Activated B cell treated with CpG ODN at 0.5 μM for 24 hours (primary cell): ENCODE results near the gene EHBP1. TPM values are rescaled to one million over a fixed set of nuclear protein-coding genes. Genes with fewer than 3 reads are reported as not detected.

ENCODE experiments used
- ATAC-seq: fragments of 200-7000 bp; cut with Tn5 transposase; one replicate; pipeline ENCODE4 v1.10.0; 2021; ENCODE audit warnings: low read depth, mild to moderate bottlenecking, moderate library complexity
- CTCF ChIA-PET: fragments of 350-600 bp; sonication (Branson Sonifier 250); formaldehyde crosslinking; loops from one replicate; lab custom pipeline; 2021; ENCODE audit warnings: antibody characterized with exemption; lab: Charles Lee
- POLR2A ChIA-PET: fragments of 350-600 bp; sonication (Branson Sonifier 250); formaldehyde crosslinking; loops from one replicate; lab custom pipeline; 2021; ENCODE audit warnings: antibody characterized with exemption; lab: Charles Lee
- DNase-seq: peaks from one replicate; pipeline ENCODE4 v3.0.0; 2022
- H3K27ac Mint-ChIP-seq: one replicate; pipeline ENCODE4 v1.8.0; 2020; ENCODE audit warnings: mixed read lengths
- H3K27me3 Mint-ChIP-seq: one replicate; pipeline ENCODE4 v1.8.0; 2021; ENCODE audit warnings: mixed read lengths
- H3K36me3 Mint-ChIP-seq: one replicate; pipeline ENCODE4 v1.8.0; 2021; ENCODE audit warnings: low read depth, mixed read lengths
- H3K4me1 Mint-ChIP-seq: one replicate; pipeline ENCODE4 v1.8.0; 2021; ENCODE audit warnings: mixed read lengths
- H3K4me3 Mint-ChIP-seq: one replicate; pipeline ENCODE4 v1.8.0; 2020; ENCODE audit warnings: mild to moderate bottlenecking, mixed read lengths
- H3K9me3 Mint-ChIP-seq: one replicate; pipeline ENCODE4 v1.8.0; 2020; ENCODE audit warnings: mixed read lengths
- intact Hi-C: fragments of 100-400 bp; cut with micrococcal nuclease; formaldehyde crosslinking; loops from one replicate; pipeline ENCODE4 v1.15.1; 2024
- total RNA-seq: library from RNA; stranded (reverse); gene quantifications from 2 replicates; pipeline ENCODE4 v1.2.3, GENCODE V29; 2022
- TF ChIP-seq, protein P1 (sequence below): fragments of 200-600 bp; IDR thresholded peaks from one replicate; pipeline ENCODE4 v1.8.0; 2022; ENCODE audit warnings: antibody characterized with exemption, mild to moderate bottlenecking

The EHBP1 gene
- total RNA-seq, 1 donor from 2014 or later, result 24.0 TPM

- intact Hi-C loops, result loop anchor here (2.0 to 5.0 kb wide), 2 partner anchors 700 to 1073 kb away; no protein-coding TSS in a partner anchor
- H3K9me3 Mint-ChIP-seq, result peaks cover 8% of the 10 kb centered on the region
- ChIA-PET POLR2A (no interaction called here), CTCF (interaction anchor here (1.7 to 1.9 kb wide), 2 partner anchors 12 to 700 kb away, joined by 5 to 6 read pairs; no protein-coding TSS in a partner anchor)
- DNase-seq (no peak), ATAC-seq (no peak)
- H3K36me3 Mint-ChIP-seq, result peaks cover 9% of the 10 kb centered on the region
- H3K27ac Mint-ChIP-seq, result no peak overlapping the region
- no peaks in the 10 kb centered on the region for H3K4me1 Mint-ChIP-seq
- H3K4me3 Mint-ChIP-seq, result no peak overlapping the region
- H3K27me3 Mint-ChIP-seq, result no peaks in the 10 kb centered on the region
- TF ChIP-seq, protein P1, sequence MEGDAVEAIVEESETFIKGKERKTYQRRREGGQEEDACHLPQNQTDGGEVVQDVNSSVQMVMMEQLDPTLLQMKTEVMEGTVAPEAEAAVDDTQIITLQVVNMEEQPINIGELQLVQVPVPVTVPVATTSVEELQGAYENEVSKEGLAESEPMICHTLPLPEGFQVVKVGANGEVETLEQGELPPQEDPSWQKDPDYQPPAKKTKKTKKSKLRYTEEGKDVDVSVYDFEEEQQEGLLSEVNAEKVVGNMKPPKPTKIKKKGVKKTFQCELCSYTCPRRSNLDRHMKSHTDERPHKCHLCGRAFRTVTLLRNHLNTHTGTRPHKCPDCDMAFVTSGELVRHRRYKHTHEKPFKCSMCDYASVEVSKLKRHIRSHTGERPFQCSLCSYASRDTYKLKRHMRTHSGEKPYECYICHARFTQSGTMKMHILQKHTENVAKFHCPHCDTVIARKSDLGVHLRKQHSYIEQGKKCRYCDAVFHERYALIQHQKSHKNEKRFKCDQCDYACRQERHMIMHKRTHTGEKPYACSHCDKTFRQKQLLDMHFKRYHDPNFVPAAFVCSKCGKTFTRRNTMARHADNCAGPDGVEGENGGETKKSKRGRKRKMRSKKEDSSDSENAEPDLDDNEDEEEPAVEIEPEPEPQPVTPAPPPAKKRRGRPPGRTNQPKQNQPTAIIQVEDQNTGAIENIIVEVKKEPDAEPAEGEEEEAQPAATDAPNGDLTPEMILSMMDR, result no peak
These were observed 81.9 kb downstream of the EHBP1 start for GRCh38 chr2:62787386-62787785.

- POLR2A ChIA-PET, result no interaction called here
- CTCF ChIA-PET, result no interaction called here
- intact Hi-C loops, result loop anchor here (5.0 kb wide), 1 partner anchor 698 kb away; no protein-coding TSS in a partner anchor
These were observed 84.0 kb downstream of the EHBP1 start for GRCh38 chr2:62789518-62789917.

GRCh38 chr2:62789918-62790317 lies 84.4 kb downstream of the EHBP1 start:
- DNase-seq (no peak), ATAC-seq (no peak)
- Mint-ChIP-seq H3K36me3 (no peaks in the 10 kb centered on the region), H3K27ac (no peak overlapping the region), H3K4me3 (no peak overlapping the region), H3K9me3 (no peaks in the 10 kb centered on the region), H3K27me3 (no peaks in the 10 kb centered on the region), H3K4me1 (no peaks in the 10 kb centered on the region)
- TF ChIP-seq, protein P1, result no peak
- intact Hi-C loops, result loop anchor here (5.0 kb wide), 1 partner anchor 697 kb away; no protein-coding TSS in a partner anchor
- POLR2A ChIA-PET, result no interaction called here
- CTCF ChIA-PET, result no interaction called here

More at GRCh38 chr2:62789518-62789917, 84.0 kb downstream of the EHBP1 start:
- H3K27me3 Mint-ChIP-seq, result no peaks in the 10 kb centered on the region
- H3K4me3 Mint-ChIP-seq, result no peak overlapping the region
- ATAC-seq (no peak), DNase-seq (no peak)
- H3K9me3 Mint-ChIP-seq, result no peaks in the 10 kb centered on the region
- H3K4me1 Mint-ChIP-seq, result no peaks in the 10 kb centered on the region
- no peaks in the 10 kb centered on the region for H3K36me3 Mint-ChIP-seq
- no peak overlapping the region for H3K27ac Mint-ChIP-seq
- TF ChIP-seq, protein P1, result no peak

GRCh38 chr2:62792408-62792807 lies 86.9 kb downstream of the EHBP1 start:
- Mint-ChIP-seq H3K27me3 (no peaks in the 10 kb centered on the region), H3K4me3 (no peak overlapping the region), H3K36me3 (no peaks in the 10 kb centered on the region), H3K9me3 (no peaks in the 10 kb centered on the region), H3K4me1 (no peaks in the 10 kb centered on the region), H3K27ac (no peak overlapping the region)
- ATAC-seq, result no peak
- DNase-seq, result no peak
- POLR2A ChIA-PET, result no interaction called here
- TF ChIP-seq, protein P1, result no peak
- CTCF ChIA-PET, result no interaction called here
- intact Hi-C loops, result no loop called here

DNA sequence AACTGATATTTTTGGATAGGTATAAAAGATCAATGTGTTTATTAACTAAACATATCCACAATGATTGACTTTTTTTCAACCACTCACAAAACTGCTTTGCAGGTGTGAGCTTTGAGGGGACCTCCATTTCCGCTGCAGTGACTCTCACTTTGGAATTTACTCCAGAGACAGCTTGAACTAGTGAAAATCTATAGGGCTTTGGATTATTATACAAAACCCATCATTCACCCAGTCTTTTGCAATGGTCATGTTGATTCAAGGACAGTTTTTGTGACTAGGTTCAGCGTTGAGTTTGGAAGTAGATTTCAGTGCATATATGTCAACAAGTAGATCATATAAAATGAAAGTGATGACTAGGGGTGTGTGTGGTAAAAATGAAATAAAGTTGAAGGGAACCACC lies 87.7 kb downstream of the EHBP1 start:
- Mint-ChIP-seq H3K27me3 (no peaks in the 10 kb centered on the region), H3K4me1 (no peaks in the 10 kb centered on the region), H3K27ac (no peak overlapping the region), H3K4me3 (no peak overlapping the region), H3K36me3 (no peaks in the 10 kb centered on the region), H3K9me3 (no peaks in the 10 kb centered on the region)
- ChIA-PET CTCF (no interaction called here), POLR2A (interaction anchor here (0.5 kb wide), 1 partner anchor 879 kb away, joined by 3 read pairs; no protein-coding TSS in a partner anchor)
- TF ChIP-seq, protein P1, result no peak
- ATAC-seq (no peak), DNase-seq (no peak)
- intact Hi-C loops, result no loop called here
